Measurements from ENCODE around the gene EVL.

Gene EVL

DNA sequence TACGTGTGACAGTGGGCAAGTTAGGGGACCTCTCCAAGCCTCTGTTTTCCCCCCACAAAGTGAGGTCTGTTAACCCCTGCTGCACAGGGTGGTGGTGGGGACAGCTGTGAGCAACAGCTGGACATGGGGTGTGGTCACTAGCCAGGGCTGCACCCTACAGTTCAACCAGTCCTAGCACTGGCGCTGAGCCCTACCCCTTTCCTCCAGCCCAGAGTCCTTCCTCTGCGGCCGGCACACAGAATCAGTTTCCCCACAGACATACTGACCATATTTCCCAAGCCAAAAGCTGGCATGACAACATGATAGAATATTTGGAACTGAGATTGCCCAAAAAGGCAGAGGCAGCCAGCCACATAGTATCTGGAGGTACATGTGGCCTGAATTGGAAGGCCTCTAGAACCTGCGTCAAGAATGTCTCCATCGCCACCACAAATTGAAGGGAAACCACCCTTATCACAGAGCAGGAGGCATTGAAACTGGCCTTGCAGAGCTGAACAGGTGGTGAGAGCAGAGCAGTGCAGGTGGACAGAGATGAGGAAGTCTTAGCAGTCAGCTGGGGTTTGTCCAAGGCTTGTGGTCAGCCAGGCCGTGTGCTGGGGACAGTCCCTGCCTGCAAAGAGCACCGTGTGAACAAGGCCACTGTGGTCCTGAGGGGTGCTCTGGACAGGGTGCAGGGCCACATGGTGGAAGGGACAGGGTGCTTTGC lies 73.0 kb downstream of the EVL start:
- H3K27ac ChIP-seq, result no peak overlapping the region

DNA sequence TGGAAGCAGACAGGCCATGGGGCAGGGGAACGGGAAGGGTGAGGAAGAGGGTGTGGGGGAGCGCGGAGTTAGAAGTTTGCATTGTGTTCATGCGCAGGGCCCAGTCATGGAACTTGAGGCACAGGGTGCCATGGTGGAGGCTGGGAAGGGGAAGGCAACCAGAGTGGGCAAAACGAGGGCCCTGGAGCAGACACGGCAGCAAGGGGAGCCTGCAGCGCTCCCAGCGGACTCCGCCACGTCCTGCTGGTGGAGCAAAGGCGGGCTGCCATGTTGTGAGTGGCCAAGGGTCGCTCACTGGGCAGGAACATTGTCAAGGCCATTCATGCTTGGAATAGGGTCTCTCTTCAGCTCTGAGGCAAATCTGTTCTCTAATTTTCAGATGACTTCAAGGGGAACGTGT lies 73.7 kb downstream of the EVL start:
- TF ChIP-seq, protein P1, sequence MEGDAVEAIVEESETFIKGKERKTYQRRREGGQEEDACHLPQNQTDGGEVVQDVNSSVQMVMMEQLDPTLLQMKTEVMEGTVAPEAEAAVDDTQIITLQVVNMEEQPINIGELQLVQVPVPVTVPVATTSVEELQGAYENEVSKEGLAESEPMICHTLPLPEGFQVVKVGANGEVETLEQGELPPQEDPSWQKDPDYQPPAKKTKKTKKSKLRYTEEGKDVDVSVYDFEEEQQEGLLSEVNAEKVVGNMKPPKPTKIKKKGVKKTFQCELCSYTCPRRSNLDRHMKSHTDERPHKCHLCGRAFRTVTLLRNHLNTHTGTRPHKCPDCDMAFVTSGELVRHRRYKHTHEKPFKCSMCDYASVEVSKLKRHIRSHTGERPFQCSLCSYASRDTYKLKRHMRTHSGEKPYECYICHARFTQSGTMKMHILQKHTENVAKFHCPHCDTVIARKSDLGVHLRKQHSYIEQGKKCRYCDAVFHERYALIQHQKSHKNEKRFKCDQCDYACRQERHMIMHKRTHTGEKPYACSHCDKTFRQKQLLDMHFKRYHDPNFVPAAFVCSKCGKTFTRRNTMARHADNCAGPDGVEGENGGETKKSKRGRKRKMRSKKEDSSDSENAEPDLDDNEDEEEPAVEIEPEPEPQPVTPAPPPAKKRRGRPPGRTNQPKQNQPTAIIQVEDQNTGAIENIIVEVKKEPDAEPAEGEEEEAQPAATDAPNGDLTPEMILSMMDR (conservative IDR thresholded peaks at IDR 0.05), result no peak

More for the DNA sequence above, 73.0 kb downstream of the EVL start:
- TF ChIP-seq, protein P1 (conservative IDR thresholded peaks at IDR 0.05), result no peak

DNA sequence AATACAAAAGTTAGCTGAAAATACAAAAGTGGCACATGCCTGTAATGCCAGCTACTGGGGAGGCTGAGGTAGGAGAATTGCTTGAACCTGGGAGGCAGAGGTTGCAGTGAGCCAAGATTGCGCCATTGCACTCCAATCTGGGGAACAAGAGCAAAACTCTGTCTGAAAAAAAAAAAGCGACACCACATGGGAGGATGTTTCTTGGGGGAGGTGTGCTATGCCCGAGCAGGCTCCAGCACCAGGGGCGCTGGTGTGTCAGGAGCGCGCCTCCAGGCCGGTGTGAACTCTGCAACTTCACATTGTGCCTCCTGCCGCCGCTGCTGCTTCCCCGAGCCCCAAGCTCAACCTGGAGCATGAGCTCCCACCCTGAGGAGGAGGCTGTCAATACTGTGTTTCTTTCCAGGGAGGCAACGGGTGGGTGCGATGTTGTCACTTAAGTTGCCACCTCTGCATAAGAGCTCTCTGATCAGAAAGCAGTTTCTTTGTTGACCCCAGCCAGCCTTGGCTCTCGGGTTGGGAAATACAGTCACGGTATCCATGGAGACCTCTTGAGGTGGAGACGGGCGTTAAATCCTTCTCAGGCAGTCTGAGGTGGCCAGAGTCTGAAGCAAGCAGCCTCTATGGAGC lies 75.3 kb downstream of the EVL start:
- TF ChIP-seq, protein P1 (conservative IDR thresholded peaks at IDR 0.05), result no peak
- H3K27ac ChIP-seq, result peak overlapping the region; percentile 83

More for the DNA sequence above, 73.7 kb downstream of the EVL start:
- H3K27ac ChIP-seq, result no peak overlapping the region

DNA sequence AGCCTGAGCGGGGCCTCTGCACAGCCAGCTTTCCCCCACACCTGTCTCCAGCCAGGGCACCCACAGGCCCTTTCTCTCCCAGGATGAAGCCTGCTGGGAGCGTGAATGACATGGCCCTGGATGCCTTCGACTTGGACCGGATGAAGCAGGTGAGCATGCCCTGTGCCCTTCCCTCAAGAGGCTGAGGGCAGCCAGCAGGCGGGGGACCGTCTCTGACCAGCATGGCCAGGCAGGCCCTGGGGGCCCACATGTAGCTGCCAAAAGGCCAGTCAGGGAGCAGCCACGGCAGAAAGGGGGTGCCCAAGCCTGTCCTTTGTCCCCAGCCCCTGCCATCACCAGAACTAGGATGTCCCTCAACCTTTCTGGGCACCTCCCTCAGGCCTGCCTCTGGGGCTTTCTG lies 75.9 kb downstream of the EVL start:
- TF ChIP-seq, protein P1 (conservative IDR thresholded peaks at IDR 0.05), result no peak
- H3K27ac ChIP-seq, result peak overlapping the region; percentile 83

DNA sequence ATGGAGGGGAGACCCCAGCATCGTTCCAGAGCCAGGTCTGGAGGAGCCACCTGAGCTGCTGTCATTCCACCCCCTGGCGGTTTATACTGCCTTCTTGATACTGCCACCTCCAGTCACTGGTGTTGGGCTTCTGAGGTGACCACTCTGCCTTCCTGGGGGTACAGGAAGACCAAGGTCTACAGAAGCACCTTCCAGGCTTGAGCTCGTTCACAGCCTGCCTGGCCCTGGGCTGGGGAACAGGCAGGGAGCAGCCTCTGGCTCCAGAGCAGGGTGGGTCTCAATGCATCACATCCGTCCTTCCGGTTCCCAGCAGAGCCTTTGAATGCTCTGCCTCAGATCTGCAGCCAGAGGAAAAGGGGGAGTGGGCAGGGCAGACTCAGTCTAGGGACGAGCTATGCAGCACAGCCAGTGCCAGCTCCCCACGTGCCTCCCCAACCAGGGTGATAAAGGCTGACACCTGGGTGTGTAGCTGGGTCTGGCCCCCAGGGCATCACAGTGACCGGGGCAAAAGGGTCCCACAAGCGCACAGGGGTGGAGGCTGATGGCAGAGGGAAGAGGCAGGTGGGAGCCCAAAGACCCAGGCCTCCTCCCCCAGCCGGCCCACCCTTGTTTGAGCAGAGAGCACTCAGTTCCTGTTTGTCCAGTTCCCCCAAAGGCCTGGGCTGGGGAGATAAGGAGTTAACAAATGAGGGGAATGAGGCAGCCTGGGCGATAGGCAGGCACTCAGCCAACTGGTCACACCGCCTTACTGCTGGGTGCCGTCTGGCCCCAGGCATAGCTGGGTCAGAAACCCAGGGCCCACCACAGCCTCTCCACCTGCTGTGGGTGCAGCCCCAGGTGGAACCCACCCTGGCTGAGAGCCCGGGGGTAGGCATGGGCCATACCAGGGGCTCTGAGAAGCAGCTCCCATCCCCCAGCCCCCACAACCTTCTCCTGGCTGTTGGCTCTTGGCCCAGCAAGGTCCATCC lies 77.1 kb downstream of the EVL start:
- peak overlapping the region; percentile 83 for H3K27ac ChIP-seq
- TF ChIP-seq, protein P1 (conservative IDR thresholded peaks at IDR 0.05), result no peak

DNA sequence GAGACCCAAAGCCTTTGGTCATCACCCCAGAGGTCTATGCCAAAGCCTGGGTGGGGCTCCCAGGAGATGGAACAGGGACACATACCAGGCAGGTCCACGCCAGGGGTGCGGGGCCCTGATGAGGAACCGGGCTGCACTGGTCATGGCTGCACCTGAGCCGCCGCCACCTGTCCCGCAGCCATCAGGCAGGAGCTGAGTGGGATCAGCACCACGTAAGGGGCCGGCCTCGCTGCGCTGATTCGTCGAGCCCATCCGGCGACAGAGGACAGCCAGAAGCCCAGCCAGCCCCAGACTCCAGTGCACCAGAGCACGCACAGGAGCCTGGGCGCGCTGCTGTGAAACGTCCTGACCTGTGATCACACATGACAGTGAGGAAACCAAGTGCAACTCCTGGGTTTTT lies 78.3 kb downstream of the EVL start:
- TF ChIP-seq, protein P1 (conservative IDR thresholded peaks at IDR 0.05), result no peak
- peak overlapping the region; percentile 83 for H3K27ac ChIP-seq

DNA sequence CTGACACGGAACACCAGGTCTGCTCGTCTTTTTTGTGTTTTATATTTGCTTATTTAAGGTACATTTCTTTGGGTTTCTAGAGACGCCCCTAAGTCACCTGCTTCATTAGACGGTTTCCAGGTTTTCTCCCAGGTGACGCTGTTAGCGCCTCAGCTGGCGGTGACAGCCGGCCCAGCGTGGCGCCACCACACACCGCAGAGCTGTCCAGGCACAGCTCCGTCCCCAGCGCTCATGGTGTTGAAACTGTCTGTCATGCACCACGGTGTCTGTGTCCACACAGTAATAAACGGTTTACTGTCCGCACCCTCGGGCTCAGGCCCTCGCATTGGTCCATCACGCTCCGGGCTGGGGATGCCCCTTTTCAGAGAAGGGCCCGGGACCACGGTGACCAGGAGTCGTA lies 78.7 kb downstream of the EVL start:
- TF ChIP-seq, protein P1 (conservative IDR thresholded peaks at IDR 0.05), result no peak
- H3K27ac ChIP-seq, result peak overlapping the region; percentile 83

Data from VCaP (cell line).